GM19468 (cell line): ENCODE measurements around the gene SH2D5.
"Not testable (repeated sequence)": the region's sequence is repeated elsewhere in the genome, so short reads cannot be mapped to it uniquely, and the experiment has no call there.

Experiments
- ATAC-seq: cut with Tn5 transposase; IDR thresholded peaks from one replicate; pipeline ENCODE4 v1.9.1; 2021; ENCODE audit warnings: mild to moderate bottlenecking, moderate library complexity, moderate number of reproducible peaks; ENCODE audit not compliant: unreplicated experiment; ENCODE audit errors: extremely low read depth

The SH2D5 gene

GRCh38 chr1:20729155-20729931, 3.2 kb downstream of the SH2D5 start:
- no peak for ATAC-seq

GRCh38 chr1:20728371-20729154, 3.9 kb downstream of the SH2D5 start:
- no peak for ATAC-seq

GRCh38 chr1:20727746-20728316, 4.7 kb downstream of the SH2D5 start:
- ATAC-seq = no peak

- ATAC-seq = no peak
Observed at GRCh38 chr1:20726932-20727745, 5.4 kb downstream of the SH2D5 start.

GRCh38 chr1:20726118-20726911, 6.2 kb downstream of the SH2D5 start:
- no peak for ATAC-seq

- no peak for ATAC-seq
Observed at GRCh38 chr1:20725189-20726117, 7.0 kb downstream of the SH2D5 start.

GRCh38 chr1:20724364-20725188, 7.9 kb downstream of the SH2D5 start:
- no peak for ATAC-seq

- ATAC-seq = no peak
Observed at GRCh38 chr1:20723537-20724363, 8.8 kb downstream of the SH2D5 start.

GRCh38 chr1:20723159-20723536, 9.4 kb downstream of the SH2D5 start:
- ATAC-seq = no peak

- ATAC-seq = no peak
Observed at GRCh38 chr1:20721117-20722061, 11.1 kb downstream of the SH2D5 start.

GRCh38 chr1:20720631-20721091, 11.8 kb downstream of the SH2D5 start:
- no peak for ATAC-seq

GRCh38 chr1:20719871-20720620, 12.5 kb downstream of the SH2D5 start:
- no peak for ATAC-seq

- ATAC-seq = no peak
Observed at GRCh38 chr1:20719261-20719660, 13.2 kb downstream of the SH2D5 start.

- ATAC-seq = not testable (repeated sequence)
Observed at GRCh38 chr1:20718343-20718882, 14.1 kb downstream of the SH2D5 start.
